ENCODE data around the gene TEKT1. TPM values are rescaled to one million over a fixed set of nuclear protein-coding genes. Genes with fewer than 3 reads are reported as not detected.

TEKT1 gene
- total and polyA plus RNA-seq, 2 experiments from 2014 or later, result not detected

DNA sequence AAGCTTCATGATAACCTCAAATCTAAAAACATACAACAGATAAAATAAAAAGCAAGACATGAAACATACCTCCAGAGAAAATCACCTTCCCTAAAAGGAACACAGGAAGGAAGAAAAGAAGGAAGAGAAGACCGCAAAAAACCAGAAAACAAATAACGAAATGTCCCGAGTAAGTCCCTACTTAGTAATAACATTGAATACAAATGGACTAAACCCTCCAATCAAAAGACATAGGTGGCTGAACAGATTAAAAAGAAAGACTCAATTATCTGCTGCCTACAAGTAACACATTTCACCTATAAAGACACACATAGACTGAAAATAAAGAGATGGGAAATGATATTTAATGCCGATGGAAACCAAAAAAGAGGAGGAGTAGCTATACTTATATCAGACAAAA lies 49.3 kb downstream of the TEKT1 start:
- peaks cover 4% of the 10 kb centered on the region; the same call in 1 of the 3 replicates for H3K9me3 Mint-ChIP-seq
- no peaks in the 10 kb centered on the region for H3K36me3 Mint-ChIP-seq (ENCODE audit: low read depth)
- H3K36me3 ChIP-seq (ENCODE audit: insufficient read depth), result no peaks in the 10 kb centered on the region
- DNase-seq (ENCODE audit: low spot score) (no peak), ATAC-seq (no peak)
- H3K79me2 ChIP-seq (replicated peaks; ENCODE audit: insufficient read depth), result no peaks in the 10 kb centered on the region
- H3K4me1 Mint-ChIP-seq, result no peaks in the 10 kb centered on the region
- no peak overlapping the region for H3K4me3 Mint-ChIP-seq
- no peak overlapping the region for H3K4me2 ChIP-seq
- H4K20me1 ChIP-seq (replicated peaks; ENCODE audit: insufficient read depth), result no peaks in the 10 kb centered on the region
- no peak overlapping the region for H3K27ac Mint-ChIP-seq
- no peak overlapping the region for H2AFZ ChIP-seq
- no peaks in the 10 kb centered on the region for H3K4me1 ChIP-seq (ENCODE audit: insufficient read depth)
- H3K27me3 ChIP-seq (ENCODE audit: insufficient read depth), result peaks cover 4% of the 10 kb centered on the region
- H3K4me3 ChIP-seq, result no peak overlapping the region
- no peaks in the 10 kb centered on the region for H3K27me3 Mint-ChIP-seq (ENCODE audit: insufficient read depth, low read depth, poor library complexity)
- TF ChIP-seq NANOG (IDR thresholded peaks at IDR 0.05; ENCODE audit: borderline replicate concordance) (no peak), EZH2 (IDR thresholded peaks at IDR 0.05; ENCODE audit: low read depth, unreplicated experiment) (no peak), CREB1 (CRISPR knock-in tag; IDR thresholded peaks at IDR 0.05; ENCODE audit: low read depth) (no peak), POLR2AphosphoS5 (IDR thresholded peaks at IDR 0.05; ENCODE audit: low read depth) (no peak), STAT1 (IDR thresholded peaks at IDR 0.05; ENCODE audit: unreplicated experiment) (no peak), ZNF331 (CRISPR knock-in tag; IDR thresholded peaks at IDR 0.05; ENCODE audit: low read depth) (no peak), EZH2phosphoT487 (IDR thresholded peaks at IDR 0.05; ENCODE audit: unreplicated experiment) (no peak), JUNB (IDR thresholded peaks at IDR 0.05; ENCODE audit: unreplicated experiment) (no peak), ZNF114 (CRISPR knock-in tag; IDR thresholded peaks at IDR 0.05) (no peak)
- TF ChIP-seq, protein P1, sequence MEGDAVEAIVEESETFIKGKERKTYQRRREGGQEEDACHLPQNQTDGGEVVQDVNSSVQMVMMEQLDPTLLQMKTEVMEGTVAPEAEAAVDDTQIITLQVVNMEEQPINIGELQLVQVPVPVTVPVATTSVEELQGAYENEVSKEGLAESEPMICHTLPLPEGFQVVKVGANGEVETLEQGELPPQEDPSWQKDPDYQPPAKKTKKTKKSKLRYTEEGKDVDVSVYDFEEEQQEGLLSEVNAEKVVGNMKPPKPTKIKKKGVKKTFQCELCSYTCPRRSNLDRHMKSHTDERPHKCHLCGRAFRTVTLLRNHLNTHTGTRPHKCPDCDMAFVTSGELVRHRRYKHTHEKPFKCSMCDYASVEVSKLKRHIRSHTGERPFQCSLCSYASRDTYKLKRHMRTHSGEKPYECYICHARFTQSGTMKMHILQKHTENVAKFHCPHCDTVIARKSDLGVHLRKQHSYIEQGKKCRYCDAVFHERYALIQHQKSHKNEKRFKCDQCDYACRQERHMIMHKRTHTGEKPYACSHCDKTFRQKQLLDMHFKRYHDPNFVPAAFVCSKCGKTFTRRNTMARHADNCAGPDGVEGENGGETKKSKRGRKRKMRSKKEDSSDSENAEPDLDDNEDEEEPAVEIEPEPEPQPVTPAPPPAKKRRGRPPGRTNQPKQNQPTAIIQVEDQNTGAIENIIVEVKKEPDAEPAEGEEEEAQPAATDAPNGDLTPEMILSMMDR (conservative IDR thresholded peaks at IDR 0.05; ENCODE audit: low read depth in 2 of 2), result no peak
- TF ChIP-seq, protein P2, sequence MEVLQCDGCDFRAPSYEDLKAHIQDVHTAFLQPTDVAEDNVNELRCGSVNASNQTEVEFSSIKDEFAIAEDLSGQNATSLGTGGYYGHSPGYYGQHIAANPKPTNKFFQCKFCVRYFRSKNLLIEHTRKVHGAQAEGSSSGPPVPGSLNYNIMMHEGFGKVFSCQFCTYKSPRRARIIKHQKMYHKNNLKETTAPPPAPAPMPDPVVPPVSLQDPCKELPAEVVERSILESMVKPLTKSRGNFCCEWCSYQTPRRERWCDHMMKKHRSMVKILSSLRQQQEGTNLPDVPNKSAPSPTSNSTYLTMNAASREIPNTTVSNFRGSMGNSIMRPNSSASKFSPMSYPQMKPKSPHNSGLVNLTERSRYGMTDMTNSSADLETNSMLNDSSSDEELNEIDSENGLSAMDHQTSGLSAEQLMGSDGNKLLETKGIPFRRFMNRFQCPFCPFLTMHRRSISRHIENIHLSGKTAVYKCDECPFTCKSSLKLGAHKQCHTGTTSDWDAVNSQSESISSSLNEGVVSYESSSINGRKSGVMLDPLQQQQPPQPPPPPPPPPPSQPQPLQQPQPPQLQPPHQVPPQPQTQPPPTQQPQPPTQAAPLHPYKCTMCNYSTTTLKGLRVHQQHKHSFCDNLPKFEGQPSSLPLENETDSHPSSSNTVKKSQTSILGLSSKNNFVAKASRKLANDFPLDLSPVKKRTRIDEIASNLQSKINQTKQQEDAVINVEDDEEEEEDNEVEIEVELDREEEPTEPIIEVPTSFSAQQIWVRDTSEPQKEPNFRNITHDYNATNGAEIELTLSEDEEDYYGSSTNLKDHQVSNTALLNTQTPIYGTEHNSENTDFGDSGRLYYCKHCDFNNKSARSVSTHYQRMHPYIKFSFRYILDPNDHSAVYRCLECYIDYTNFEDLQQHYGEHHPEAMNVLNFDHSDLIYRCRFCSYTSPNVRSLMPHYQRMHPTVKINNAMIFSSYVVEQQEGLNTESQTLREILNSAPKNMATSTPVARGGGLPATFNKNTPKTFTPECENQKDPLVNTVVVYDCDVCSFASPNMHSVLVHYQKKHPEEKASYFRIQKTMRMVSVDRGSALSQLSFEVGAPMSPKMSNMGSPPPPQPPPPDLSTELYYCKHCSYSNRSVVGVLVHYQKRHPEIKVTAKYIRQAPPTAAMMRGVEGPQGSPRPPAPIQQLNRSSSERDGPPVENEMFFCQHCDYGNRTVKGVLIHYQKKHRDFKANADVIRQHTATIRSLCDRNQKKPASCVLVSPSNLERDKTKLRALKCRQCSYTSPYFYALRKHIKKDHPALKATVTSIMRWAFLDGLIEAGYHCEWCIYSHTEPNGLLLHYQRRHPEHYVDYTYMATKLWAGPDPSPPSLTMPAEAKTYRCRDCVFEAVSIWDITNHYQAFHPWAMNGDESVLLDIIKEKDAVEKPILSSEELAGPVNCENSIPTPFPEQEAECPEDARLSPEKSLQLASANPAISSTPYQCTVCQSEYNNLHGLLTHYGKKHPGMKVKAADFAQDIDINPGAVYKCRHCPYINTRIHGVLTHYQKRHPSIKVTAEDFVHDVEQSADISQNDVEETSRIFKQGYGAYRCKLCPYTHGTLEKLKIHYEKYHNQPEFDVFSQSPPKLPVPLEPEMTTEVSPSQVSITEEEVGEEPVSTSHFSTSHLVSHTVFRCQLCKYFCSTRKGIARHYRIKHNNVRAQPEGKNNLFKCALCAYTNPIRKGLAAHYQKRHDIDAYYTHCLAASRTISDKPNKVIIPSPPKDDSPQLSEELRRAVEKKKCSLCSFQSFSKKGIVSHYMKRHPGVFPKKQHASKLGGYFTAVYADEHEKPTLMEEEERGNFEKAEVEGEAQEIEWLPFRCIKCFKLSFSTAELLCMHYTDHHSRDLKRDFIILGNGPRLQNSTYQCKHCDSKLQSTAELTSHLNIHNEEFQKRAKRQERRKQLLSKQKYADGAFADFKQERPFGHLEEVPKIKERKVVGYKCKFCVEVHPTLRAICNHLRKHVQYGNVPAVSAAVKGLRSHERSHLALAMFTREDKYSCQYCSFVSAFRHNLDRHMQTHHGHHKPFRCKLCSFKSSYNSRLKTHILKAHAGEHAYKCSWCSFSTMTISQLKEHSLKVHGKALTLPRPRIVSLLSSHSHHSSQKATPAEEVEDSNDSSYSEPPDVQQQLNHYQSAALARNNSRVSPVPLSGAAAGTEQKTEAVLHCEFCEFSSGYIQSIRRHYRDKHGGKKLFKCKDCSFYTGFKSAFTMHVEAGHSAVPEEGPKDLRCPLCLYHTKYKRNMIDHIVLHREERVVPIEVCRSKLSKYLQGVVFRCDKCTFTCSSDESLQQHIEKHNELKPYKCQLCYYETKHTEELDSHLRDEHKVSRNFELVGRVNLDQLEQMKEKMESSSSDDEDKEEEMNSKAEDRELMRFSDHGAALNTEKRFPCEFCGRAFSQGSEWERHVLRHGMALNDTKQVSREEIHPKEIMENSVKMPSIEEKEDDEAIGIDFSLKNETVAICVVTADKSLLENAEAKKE (CRISPR knock-in tag; IDR thresholded peaks at IDR 0.05), result no peak
- TF ChIP-seq, protein P3, sequence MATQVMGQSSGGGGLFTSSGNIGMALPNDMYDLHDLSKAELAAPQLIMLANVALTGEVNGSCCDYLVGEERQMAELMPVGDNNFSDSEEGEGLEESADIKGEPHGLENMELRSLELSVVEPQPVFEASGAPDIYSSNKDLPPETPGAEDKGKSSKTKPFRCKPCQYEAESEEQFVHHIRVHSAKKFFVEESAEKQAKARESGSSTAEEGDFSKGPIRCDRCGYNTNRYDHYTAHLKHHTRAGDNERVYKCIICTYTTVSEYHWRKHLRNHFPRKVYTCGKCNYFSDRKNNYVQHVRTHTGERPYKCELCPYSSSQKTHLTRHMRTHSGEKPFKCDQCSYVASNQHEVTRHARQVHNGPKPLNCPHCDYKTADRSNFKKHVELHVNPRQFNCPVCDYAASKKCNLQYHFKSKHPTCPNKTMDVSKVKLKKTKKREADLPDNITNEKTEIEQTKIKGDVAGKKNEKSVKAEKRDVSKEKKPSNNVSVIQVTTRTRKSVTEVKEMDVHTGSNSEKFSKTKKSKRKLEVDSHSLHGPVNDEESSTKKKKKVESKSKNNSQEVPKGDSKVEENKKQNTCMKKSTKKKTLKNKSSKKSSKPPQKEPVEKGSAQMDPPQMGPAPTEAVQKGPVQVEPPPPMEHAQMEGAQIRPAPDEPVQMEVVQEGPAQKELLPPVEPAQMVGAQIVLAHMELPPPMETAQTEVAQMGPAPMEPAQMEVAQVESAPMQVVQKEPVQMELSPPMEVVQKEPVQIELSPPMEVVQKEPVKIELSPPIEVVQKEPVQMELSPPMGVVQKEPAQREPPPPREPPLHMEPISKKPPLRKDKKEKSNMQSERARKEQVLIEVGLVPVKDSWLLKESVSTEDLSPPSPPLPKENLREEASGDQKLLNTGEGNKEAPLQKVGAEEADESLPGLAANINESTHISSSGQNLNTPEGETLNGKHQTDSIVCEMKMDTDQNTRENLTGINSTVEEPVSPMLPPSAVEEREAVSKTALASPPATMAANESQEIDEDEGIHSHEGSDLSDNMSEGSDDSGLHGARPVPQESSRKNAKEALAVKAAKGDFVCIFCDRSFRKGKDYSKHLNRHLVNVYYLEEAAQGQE (IDR thresholded peaks at IDR 0.05; ENCODE audit: unreplicated experiment), result no peak
- TF ChIP-seq, protein P4, sequence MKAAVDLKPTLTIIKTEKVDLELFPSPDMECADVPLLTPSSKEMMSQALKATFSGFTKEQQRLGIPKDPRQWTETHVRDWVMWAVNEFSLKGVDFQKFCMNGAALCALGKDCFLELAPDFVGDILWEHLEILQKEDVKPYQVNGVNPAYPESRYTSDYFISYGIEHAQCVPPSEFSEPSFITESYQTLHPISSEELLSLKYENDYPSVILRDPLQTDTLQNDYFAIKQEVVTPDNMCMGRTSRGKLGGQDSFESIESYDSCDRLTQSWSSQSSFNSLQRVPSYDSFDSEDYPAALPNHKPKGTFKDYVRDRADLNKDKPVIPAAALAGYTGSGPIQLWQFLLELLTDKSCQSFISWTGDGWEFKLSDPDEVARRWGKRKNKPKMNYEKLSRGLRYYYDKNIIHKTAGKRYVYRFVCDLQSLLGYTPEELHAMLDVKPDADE (IDR thresholded peaks at IDR 0.05), result no peak
- H3K27ac ChIP-seq (ENCODE audit: low read depth), result no peak overlapping the region
- no peaks in the 10 kb centered on the region for H3F3A ChIP-seq (replicated peaks; ENCODE audit: low read depth)
- no peaks in the 10 kb centered on the region for H3K9me2 ChIP-seq (ENCODE audit: insufficient read depth)

Data from GM23338 (cell line).